NCI-H1436 treated with DMSO at 0.1 percent for 48 hours (cell line): ENCODE results near the gene TPRG1.

Source experiments
- DNase-seq: peaks from one replicate; lab custom pipeline; 2025; lab: John Stamatoyannopoulos, UW

TPRG1 gene

DNA sequence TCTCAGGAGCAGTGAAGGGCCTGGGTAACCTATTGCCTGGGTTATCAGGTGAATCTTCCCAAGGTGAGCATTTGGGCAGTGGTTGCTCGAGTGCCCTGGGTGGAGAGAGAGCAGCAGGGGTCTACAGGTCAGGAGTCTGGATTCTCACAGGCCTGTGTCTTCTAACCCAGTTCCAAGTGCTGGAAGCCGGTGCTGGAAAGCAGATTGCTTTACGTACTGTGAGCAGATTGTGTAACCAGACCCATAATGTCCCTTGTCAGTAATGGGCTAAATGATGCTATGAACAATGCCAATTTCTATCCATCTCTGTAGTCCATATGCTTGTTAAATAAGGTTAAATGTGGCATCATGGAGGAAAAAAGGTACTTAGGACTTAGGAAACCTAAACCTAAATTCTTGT is 106.5 kb downstream of the TPRG1 start:
- DNase-seq: no peak

DNA sequence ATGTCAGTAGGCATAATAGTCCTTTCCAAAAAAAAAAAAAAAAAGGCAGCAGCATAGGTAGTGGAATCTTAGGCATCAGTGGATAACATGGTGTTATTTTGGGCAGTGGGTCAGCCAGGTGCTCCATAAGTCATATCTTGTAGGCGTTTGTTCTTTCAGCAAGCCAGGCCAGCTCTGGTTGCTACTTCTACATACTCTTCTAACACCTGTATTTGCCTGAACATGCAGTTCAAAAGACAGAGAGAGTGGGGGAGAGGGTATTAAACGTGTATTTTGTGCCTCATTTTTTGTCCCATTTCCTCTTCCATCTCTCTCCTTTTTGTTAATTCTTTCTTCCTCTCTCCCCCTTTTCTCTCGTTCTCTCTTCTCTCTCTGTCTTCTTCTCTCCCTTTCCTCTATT is 110.4 kb downstream of the TPRG1 start:
- no peak for DNase-seq

DNA sequence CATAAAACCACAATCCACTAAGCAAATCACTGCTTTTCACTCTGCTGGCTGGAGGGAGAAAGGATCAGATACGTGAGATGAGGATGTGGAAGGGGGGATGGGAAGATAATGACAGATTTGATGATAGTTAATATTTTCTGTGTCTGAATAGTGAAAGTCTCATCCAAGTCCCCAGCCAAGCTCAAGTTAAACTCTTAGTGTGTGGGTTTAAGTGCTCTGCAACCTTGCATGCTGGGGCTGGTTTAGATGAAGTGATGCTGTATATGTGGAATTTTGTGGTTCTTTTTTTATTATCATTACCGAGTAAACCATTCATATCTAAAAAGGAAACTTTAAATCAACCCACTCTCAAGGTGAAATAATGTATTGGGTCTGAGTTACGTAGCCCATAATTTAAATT is 111.0 kb downstream of the TPRG1 start:
- DNase-seq: no peak

- DNase-seq: no peak
These were observed 114.4 kb downstream of the TPRG1 start for GRCh38 chr3:189286188-189286587.

- no peak for DNase-seq
These were observed 115.1 kb downstream of the TPRG1 start for GRCh38 chr3:189286916-189287315.

GRCh38 chr3:189288348-189289235 is 116.8 kb downstream of the TPRG1 start:
- no peak for DNase-seq

- no peak for DNase-seq
These were observed 117.5 kb downstream of the TPRG1 start for GRCh38 chr3:189289251-189289650.

GRCh38 chr3:189292667-189293484 is 121.1 kb downstream of the TPRG1 start:
- no peak for DNase-seq

GRCh38 chr3:189294649-189295048 is 122.9 kb downstream of the TPRG1 start:
- DNase-seq: no peak

DNA sequence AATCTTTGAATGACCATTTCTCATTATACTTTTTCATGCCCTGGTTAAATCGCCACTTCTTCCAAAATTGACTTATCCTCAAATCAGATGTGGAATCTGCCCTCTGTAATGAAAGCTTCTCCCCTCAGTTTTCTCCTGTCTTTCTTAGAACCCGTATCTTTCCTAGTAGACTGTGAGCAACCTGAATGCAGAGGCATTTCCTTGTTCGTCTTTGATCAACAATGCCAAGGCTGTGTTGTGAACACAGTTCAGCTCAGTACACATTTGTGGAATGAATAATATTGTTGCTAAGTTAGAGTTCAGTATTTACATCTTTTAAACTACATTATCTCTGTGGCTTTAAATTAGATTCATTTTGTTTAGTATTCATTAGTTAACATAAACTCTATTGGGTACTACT is 123.3 kb downstream of the TPRG1 start:
- DNase-seq: no peak

DNA sequence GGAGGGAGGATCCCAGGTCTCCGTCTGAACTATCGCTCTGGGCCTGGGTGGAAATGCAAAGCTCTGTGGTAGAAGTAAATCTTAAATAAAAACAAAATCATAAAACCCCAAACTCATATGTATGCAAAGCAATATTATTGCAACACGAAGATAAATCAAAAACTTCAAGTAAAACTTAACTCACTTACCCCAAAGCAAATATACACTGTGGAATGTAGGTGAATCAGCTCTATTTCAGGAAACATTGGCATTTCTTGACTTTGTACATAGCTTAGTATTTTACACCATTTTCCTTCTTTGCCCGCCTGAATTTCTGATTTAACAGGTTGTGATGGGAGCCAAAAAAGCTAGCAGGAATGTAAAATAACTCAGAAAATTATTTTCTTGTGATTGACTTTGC is 126.2 kb downstream of the TPRG1 start:
- no peak for DNase-seq

- DNase-seq: no peak
These were observed 127.0 kb downstream of the TPRG1 start for GRCh38 chr3:189298469-189299375.

- DNase-seq: no peak
These were observed 128.6 kb downstream of the TPRG1 start for GRCh38 chr3:189300345-189300744.

DNA sequence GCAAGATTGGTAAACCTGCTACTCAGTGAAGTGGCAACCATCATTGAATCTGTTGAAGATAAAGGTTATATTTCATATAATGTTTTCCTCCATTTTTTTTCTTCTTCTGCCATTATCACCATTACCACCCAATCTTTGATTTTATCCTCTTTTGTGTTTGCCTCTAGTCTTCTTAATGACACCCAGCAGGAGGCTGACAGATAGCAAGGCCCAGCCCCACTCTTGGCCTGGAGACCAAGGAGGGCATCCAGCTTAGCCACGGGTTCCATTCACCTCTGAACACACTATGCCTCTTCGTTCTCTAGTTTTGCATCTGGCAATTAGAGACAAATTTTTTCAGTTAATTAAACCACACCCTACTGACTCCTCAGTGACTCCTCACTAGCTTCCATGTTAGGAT is 129.7 kb downstream of the TPRG1 start:
- no peak for DNase-seq

DNA sequence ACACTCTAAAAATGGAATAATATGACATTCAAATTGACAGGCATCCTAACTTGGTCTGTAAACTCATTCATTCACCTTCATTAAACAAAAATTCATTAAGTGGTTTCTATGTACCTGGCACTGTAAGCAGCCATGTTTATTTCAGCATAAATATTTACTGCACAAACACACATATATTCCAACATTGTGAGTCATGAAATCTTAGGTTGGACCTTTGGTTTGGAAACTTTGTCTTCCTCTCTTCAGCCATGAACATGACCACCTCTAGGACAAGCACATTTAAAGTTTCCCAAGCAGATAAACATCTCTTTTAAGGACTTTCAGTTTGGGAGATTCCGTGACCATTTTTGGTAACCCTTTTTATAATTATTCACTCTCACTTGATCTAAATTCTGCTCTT is 131.8 kb downstream of the TPRG1 start:
- no peak for DNase-seq

DNA sequence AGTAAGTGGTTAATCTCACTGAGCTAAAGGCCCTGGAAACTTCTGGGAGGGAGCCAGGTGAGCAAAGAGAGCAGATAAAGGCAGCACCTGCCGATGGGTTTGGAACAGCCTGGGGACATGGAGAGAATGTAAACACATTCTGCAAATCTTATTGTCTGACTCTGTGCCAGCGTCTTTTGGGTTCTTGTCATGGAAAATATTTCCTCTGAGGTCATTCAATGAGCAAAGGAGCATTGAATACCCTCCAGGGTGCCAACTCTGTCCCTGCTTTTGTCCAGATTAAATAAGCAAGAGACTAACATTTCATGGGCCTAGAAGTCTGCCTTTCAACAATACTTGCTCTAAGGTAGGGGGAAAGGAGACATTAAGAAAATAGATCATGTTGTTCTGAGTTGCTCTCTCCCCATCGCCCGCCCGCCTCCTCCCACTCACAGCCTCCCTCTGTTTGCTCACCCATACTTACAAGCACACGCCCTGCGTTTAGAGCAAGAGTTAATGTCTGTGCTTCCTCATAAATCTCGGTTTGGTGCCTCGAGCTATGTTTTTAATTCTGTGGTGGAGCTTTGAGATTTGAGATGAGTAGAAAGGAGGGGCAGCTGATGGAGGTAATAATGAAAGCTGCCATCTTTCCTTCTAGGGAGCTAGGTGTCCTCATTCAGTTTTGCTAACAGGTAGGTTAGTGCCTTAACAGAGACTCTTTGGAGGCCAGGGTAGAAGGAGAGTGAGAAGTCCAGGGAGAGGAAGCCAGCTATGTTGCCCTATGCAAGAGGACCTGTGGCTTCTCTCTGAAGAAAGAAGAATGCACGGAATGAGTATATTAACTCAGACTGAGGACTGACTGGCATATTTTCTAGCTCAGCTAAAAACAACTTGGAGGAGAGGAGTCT is 132.9 kb downstream of the TPRG1 start:
- peak; percentile 98 for DNase-seq

DNA sequence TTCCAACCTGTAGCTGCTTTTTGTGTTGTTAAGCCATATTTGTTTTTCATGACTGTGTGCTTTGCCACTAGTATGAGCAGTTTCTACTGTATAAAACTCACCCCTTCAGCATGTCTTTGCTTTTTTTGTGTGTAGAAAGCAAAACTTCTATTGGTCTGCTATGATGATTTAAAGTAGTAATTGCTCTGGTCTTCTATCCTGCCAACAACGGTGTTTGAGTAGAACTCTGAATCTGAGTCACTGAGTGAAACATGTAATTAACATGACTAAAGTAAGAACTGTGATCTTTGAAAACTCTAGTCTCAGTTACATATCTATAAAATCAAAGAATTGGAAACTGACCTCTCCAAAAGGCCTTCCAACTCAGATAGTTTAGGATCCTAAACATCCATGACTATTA is 133.6 kb downstream of the TPRG1 start:
- no peak for DNase-seq

DNA sequence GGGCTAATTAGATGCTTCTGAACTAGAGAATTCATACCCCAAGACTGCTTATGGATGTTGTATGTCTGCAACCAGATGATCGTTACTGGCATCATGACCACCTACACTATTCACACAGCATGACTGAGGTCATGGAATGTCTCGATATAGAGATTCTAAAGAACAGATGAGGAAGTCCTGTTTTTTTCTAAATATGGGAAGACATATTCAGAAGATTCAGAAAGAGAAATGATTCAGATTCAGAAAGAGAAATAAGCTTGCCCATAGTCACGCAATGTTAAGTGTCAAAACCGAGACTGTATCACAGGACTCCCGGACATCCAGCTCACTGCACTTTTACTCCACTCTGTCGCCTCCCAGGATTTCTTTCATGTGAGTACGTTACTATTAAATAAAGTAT is 136.2 kb downstream of the TPRG1 start:
- DNase-seq: no peak

DNA sequence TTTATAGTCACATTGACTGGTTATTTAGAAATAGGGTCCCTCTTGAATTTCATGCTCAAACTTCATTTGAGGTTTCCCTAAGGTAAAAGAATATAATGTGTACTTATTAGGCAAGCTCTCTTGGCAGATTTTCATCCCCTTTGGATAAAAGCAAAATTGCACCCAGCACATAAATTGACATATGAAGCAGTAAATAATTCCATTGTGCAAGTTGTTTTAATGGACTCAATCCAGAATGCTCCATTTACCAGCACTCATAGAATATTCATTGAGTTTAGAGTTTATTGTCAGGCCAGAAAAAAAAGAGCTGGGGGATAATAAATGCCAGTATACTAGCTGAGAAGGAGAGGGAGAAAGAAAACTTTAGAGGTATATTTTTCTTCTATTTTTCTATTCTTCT is 136.8 kb downstream of the TPRG1 start:
- DNase-seq: peak; percentile 84

GRCh38 chr3:189309400-189309975 is 137.7 kb downstream of the TPRG1 start:
- no peak for DNase-seq

DNA sequence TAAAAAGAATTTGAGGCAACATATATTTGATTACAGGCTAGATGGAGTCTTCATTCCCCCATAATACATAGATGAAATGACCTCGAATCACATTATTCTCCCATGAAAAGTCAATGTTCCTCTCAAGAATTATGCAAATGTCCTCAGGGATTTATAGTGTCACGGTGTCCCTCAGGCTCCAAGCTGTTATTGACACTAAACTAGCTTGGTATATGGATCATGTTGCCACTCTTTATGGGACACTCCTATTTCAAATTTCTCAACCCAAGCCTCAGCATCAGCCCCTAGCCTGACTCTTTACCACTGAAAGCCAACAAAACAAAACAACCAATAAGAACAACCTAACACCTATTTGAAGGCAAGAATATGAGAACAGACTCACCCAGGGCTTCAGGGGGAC is 139.8 kb downstream of the TPRG1 start:
- DNase-seq: peak; percentile 60
